CD14-positive monocyte (primary cell): ENCODE measurements around the gene NKAPL. TPM values are rescaled to one million over a fixed set of nuclear protein-coding genes. Genes with fewer than 3 reads are reported as not detected.
A peak's percentile ranks its signal among the peaks of the same experiment; 100 is the strongest.

ENCODE experiments used
- DNase-seq, 3 donors: peaks; one replicate each; pipeline ENCODE4 v3.0.0-alpha.2; 2011 to 2022
- H2AFZ ChIP-seq: 2 replicates; pipeline ENCODE4 v1.6.0; 2012; ENCODE audit warnings: mild to moderate bottlenecking, low read depth, low read length, inconsistent platforms; ENCODE audit not compliant: insufficient read depth, poor library complexity, severe bottlenecking
- H3K27ac ChIP-seq, 2 donors: 1 replicate in 1 of 2; 2 replicates in 1 of 2; pipeline ENCODE4 v1.5.1; 2012 to 2013; ENCODE audit warnings: low read length in 2 of 2, control low read depth in 1 of 2, inconsistent platforms in 1 of 2, low read depth in 1 of 2, mild to moderate bottlenecking in 1 of 2
- H3K27me3 ChIP-seq, 2 donors: one replicate each; pipeline versions ENCODE4 v1.6.0 to v1.6.1; 2011 to 2013; ENCODE audit warnings: low read length in 2 of 2; ENCODE audit not compliant: control insufficient read depth in 2 of 2, insufficient read depth in 2 of 2
- H3K36me3 ChIP-seq, 2 donors: replicated peaks in 1 of 2; 1 replicate in 1 of 2; 2 replicates in 1 of 2; pipeline versions ENCODE4 v1.5.1 to v1.6.1; 2012 to 2013; ENCODE audit warnings: low read length in 2 of 2, control low read depth in 1 of 2, inconsistent platforms in 1 of 2, mild to moderate bottlenecking in 1 of 2; ENCODE audit not compliant: insufficient read depth in 2 of 2, control insufficient read depth in 1 of 2
- H3K4me1 ChIP-seq, 2 donors: 1 replicate in 1 of 2; 2 replicates in 1 of 2; pipeline versions ENCODE4 v1.5.1 to v1.6.1; 2012 to 2013; ENCODE audit warnings: low read length in 2 of 2, control low read depth in 1 of 2, inconsistent platforms in 1 of 2, mild to moderate bottlenecking in 1 of 2, moderate library complexity in 1 of 2; ENCODE audit not compliant: insufficient read depth in 2 of 2, control insufficient read depth in 1 of 2
- H3K4me2 ChIP-seq: replicated peaks from 2 replicates; pipeline ENCODE3; 2012; ENCODE audit warnings: low read length, moderate library complexity, mild to moderate bottlenecking; ENCODE audit not compliant: poor library complexity, severe bottlenecking; ENCODE audit errors: extremely low read depth
- H3K4me3 ChIP-seq, 3 experiments: fragments of 200-600 bp in 1 of 3; sonication (generic) in 1 of 3; replicated peaks in 1 of 3; 1 replicate in 2 of 3; 2 replicates in 1 of 3; pipeline ENCODE4 v1.5.1; 2011 to 2013; ENCODE audit warnings: low read length in 3 of 3, mild to moderate bottlenecking in 3 of 3, control low read depth in 2 of 3, low read depth in 2 of 3, inconsistent platforms in 1 of 3, moderate library complexity in 1 of 3
- H3K79me2 ChIP-seq: 2 replicates; pipeline ENCODE4 v1.6.0; 2012; ENCODE audit warnings: mild to moderate bottlenecking, control low read depth, inconsistent platforms, low read length, moderate library complexity; ENCODE audit not compliant: insufficient read depth
- H3K9ac ChIP-seq: 2 replicates; pipeline ENCODE4 v1.6.0; 2017; ENCODE audit warnings: low read length, mild to moderate bottlenecking; ENCODE audit not compliant: insufficient read depth, poor library complexity, severe bottlenecking
- H3K9me3 ChIP-seq, 2 donors: replicated peaks in 1 of 2; 1 replicate in 1 of 2; 2 replicates in 1 of 2; pipeline versions ENCODE4 v1.5.1 to v1.6.1; 2012 to 2013; ENCODE audit warnings: low read length in 2 of 2, control low read depth in 1 of 2; ENCODE audit not compliant: control insufficient read depth in 1 of 2, insufficient read depth in 1 of 2
- H4K20me1 ChIP-seq: 2 replicates; pipeline ENCODE4 v1.6.0; 2012; ENCODE audit warnings: mild to moderate bottlenecking, low read length, control low read depth, moderate library complexity; ENCODE audit not compliant: insufficient read depth
- H3K27ac Mint-ChIP-seq, 7 donors: one replicate each; pipeline ENCODE4 v1.8.0; 2020; ENCODE audit warnings: mild to moderate bottlenecking in 7 of 7, mixed read lengths in 7 of 7, moderate library complexity in 6 of 7, inconsistent platforms in 2 of 7
- H3K27me3 Mint-ChIP-seq, 3 donors: one replicate each; pipeline ENCODE4 v1.8.0; 2021 to 2022; ENCODE audit warnings: low read depth in 3 of 3, mild to moderate bottlenecking in 3 of 3, mixed read lengths in 3 of 3, moderate library complexity in 3 of 3, inconsistent platforms in 1 of 3
- H3K36me3 Mint-ChIP-seq, 2 donors: one replicate each; pipeline ENCODE4 v1.8.0; 2020; ENCODE audit warnings: mixed read lengths in 2 of 2, inconsistent platforms in 1 of 2, mild to moderate bottlenecking in 1 of 2
- H3K4me1 Mint-ChIP-seq: one replicate; pipeline ENCODE4 v1.8.0; 2020; ENCODE audit warnings: mild to moderate bottlenecking, mixed read lengths
- H3K4me3 Mint-ChIP-seq, 2 donors: one replicate each; pipeline ENCODE4 v1.8.0; 2020; ENCODE audit warnings: mild to moderate bottlenecking in 2 of 2, mixed read lengths in 2 of 2, moderate library complexity in 1 of 2
- H3K9me3 Mint-ChIP-seq, 7 donors: one replicate each; pipeline ENCODE4 v1.8.0; 2020 to 2022; ENCODE audit warnings: mixed read lengths in 7 of 7, mild to moderate bottlenecking in 6 of 7, moderate library complexity in 6 of 7, inconsistent platforms in 2 of 7
- CTCF ChIP-seq: fragments of 200-600 bp; IDR thresholded peaks from one replicate; pipeline ENCODE4 v1.8.0; 2022; ENCODE audit warnings: antibody characterized with exemption, mild to moderate bottlenecking
- WGBS: methylation state at CpG from one replicate; pipeline ENCODE4 v1.1.5; 2013; ENCODE audit warnings: missing lambda C conversion rate; ENCODE audit not compliant: insufficient coverage; 5-methylcytosine and 5-hydroxymethylcytosine counted together
- intact Hi-C, 2 donors: fragments of 100-400 bp; cut with micrococcal nuclease; formaldehyde crosslinking; loops; one replicate each; pipeline versions ENCODE4 v1.15.0 to v1.15.1; 2023
- polyA plus RNA-seq, 3 donors: library from polyadenylated mRNA; depleted of rRNA in 1 of 3; unstranded in 2 of 3; stranded (reverse) in 1 of 3; fragments of 300-500 nt in 2 of 3; fragments of >200 nt in 1 of 3; fragmentation: Illumina TruSeq in 2 of 3; gene quantifications; 1 replicate in 2 of 3; 2 replicates in 1 of 3; pipeline ENCODE4 v1.2.3, GENCODE V29; 2012 to 2021

NKAPL gene
- polyA plus RNA-seq, 3 donors = 0.12 to 1.1 (median 0.94) TPM

DNA sequence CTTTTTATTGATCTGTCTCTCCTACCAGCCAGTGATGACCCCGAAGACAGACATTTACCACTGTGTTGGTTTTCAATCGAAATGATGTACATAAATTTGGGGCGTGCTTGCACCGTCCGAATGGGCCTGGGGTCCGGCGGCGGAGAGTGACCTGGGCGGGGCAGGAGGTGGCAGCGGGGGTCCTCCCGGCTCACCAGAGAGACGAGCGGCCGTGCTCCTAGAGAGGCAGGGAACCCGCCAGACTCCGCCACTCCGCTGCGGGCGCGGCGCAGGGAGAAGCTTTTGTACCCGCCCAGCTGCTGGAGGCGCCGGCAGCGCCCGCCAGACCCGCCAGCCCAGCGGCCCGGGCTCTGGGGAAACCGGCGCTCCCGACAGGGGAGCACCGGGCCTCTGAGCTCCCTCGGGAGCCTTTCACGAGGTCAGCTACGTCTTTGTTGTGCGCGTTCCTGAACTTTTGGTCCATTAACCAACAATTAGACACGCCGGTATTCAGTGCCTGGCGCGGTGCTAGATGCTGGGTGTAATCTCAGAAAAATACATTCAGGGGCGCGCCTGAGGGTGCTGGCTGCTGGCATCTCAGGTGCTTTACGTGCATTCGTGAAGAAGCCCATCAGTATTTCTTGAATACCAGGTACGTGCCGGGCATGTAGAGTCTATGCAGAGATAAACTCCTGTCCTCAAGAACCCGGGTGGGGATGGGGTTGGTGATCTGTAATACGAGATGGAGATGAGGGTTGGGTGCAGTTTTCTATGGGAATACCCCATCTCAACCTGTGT lies 22.4 kb downstream of the NKAPL start, which contains the start of gene PGBD1:
TSS of gene PGBD1 (plus strand) at position 285 of the 777 bp plus-strand sequence. CDS start 2,242 bp downstream, outside the sequence.
- peaks cover 4 to 7% (median 6%) of the 10 kb centered on the region in 7 donors for H3K9me3 Mint-ChIP-seq
- peaks cover 13 to 16% of the 10 kb centered on the region in 2 donors for H3K36me3 Mint-ChIP-seq

GRCh38 chr6:28282926-28283325 lies 23.8 kb downstream of the NKAPL start:
- Mint-ChIP-seq H3K9me3 (peaks cover 4 to 7% (median 6%) of the 10 kb centered on the region in 7 donors), H3K36me3 (peaks cover 9 to 11% of the 10 kb centered on the region in 2 donors), H3K4me1 (peaks cover 12% of the 10 kb centered on the region), H3K4me3 (no peak overlapping the region), H3K27me3 (peaks cover 7 to 10% (median 9%) of the 10 kb centered on the region in 3 donors), H3K27ac (no peak overlapping the region)
- no peak overlapping the region for H3K9ac ChIP-seq
- WGBS = 100% methylated on average over 2 of the region's 2 CpGs
- H3K79me2 ChIP-seq = no peaks in the 10 kb centered on the region
- no peak for TF ChIP-seq CTCF
- H3K36me3 ChIP-seq = no peaks in the 10 kb centered on the region
- H3K27ac ChIP-seq = no peak overlapping the region
- peaks cover 0 to 2% of the 10 kb centered on the region in 2 donors for H3K27me3 ChIP-seq
- H2AFZ ChIP-seq = no peak overlapping the region
- H3K4me3 ChIP-seq = no peak overlapping the region
- DNase-seq = no peak
- H3K4me2 ChIP-seq = no peak overlapping the region
- intact Hi-C loops = no loop called here
- H3K9me3 ChIP-seq = peaks cover 0 to 3% of the 10 kb centered on the region in 2 donors
- peaks cover 8 to 15% of the 10 kb centered on the region in 2 donors for H3K4me1 ChIP-seq
- no peaks in the 10 kb centered on the region for H4K20me1 ChIP-seq

More for the DNA sequence above, 22.4 kb downstream of the NKAPL start, which contains the start of gene PGBD1:
- H3K9ac ChIP-seq = peak within 1 kb of the TSS; percentile 47
- H3K36me3 ChIP-seq = peaks cover 6 to 12% of the 10 kb centered on the region in 2 donors
- H3K4me1 Mint-ChIP-seq = peaks cover 12% of the 10 kb centered on the region
- H3K27ac Mint-ChIP-seq = no peak within 1 kb of the TSS
- peaks cover 7 to 10% (median 9%) of the 10 kb centered on the region in 3 donors for H3K27me3 Mint-ChIP-seq
- peaks cover 0 to 3% of the 10 kb centered on the region in 2 donors for H3K9me3 ChIP-seq
- H3K27me3 ChIP-seq = peaks cover 0 to 2% of the 10 kb centered on the region in 2 donors
- peak within 1 kb of the TSS; percentile 78 for H3K4me2 ChIP-seq
- no peak for TF ChIP-seq CTCF
- H4K20me1 ChIP-seq = no peaks in the 10 kb centered on the region
- no peaks in the 10 kb centered on the region for H3K79me2 ChIP-seq
- H3K4me3 Mint-ChIP-seq = peak within 1 kb of the TSS; percentile 74 to 92
- peak within 1 kb of the TSS; percentile 91 for H2AFZ ChIP-seq
- peaks cover 8 to 15% of the 10 kb centered on the region in 2 donors for H3K4me1 ChIP-seq
- WGBS = under 1% methylated on average over 48 of the region's 50 CpGs
- intact Hi-C loops = no loop called here
- no peak within 1 kb of the TSS for H3K27ac ChIP-seq
- DNase-seq = peak; percentile 8 to 15 (median 14)
- peak within 1 kb of the TSS; percentile 32 to 74 (median 35) for H3K4me3 ChIP-seq
